GM12891 (cell line): ENCODE measurements around the gene ACTMAP. TPM values are rescaled to one million over a fixed set of nuclear protein-coding genes. Genes with fewer than 3 reads are reported as not detected.
A peak's percentile ranks its signal among the peaks of the same experiment; 100 is the strongest.

Experiments used
- DNase-seq: peaks from one replicate; pipeline ENCODE4 v3.0.0; 2011; ENCODE audit warnings: low spot score; ENCODE audit not compliant: insufficient read length
- FAIRE-seq: peaks from 2 replicates; lab custom pipeline; 2011; peaks lifted over from hg19 to GRCh38; lab: Jason Lieb, UNC
- PAX5 ChIP-seq: IDR thresholded peaks from 2 replicates; pipeline ENCODE4 v1.6.1; 2011; ENCODE audit warnings: low read length, moderate library complexity, mild to moderate bottlenecking; ENCODE audit not compliant: insufficient read depth, severe bottlenecking
- POLR2A ChIP-seq: IDR thresholded peaks from 2 replicates; pipeline ENCODE4 v1.6.1; 2011; ENCODE audit warnings: low read depth, low read length, control low read depth
- POLR2AphosphoS5 ChIP-seq: IDR thresholded peaks from 2 replicates; pipeline ENCODE4 v1.6.1; 2011; ENCODE audit warnings: low read depth, low read length, control low read depth
- POU2F2 ChIP-seq: IDR thresholded peaks from 2 replicates; pipeline ENCODE4 v1.6.1; 2011; ENCODE audit warnings: low read depth, mild to moderate bottlenecking, control low read depth, low read length, moderate library complexity
- SPI1 ChIP-seq: IDR thresholded peaks from 2 replicates; pipeline ENCODE4 v1.6.1; 2011; ENCODE audit warnings: low read depth, low read length, control low read depth
- TAF1 ChIP-seq: IDR thresholded peaks from 2 replicates; pipeline ENCODE4 v1.6.1; 2011; ENCODE audit warnings: low read depth, low read length, control low read depth
- polyA plus RNA-seq: library from polyadenylated mRNA; unstranded; fragments of >200 nt; gene quantifications from one replicate; pipeline ENCODE4 v1.2.1, GENCODE V29; 2012; ENCODE audit warnings: low read depth, missing spikeins, inconsistent platforms; ENCODE audit not compliant: missing spikeins

The ACTMAP gene, protein sequence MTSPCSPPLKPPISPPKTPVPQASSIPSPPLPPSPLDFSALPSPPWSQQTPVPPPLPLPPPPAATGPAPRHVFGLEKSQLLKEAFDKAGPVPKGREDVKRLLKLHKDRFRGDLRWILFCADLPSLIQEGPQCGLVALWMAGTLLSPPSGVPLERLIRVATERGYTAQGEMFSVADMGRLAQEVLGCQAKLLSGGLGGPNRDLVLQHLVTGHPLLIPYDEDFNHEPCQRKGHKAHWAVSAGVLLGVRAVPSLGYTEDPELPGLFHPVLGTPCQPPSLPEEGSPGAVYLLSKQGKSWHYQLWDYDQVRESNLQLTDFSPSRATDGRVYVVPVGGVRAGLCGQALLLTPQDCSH
- polyA plus RNA-seq, result 15.2 TPM

DNA sequence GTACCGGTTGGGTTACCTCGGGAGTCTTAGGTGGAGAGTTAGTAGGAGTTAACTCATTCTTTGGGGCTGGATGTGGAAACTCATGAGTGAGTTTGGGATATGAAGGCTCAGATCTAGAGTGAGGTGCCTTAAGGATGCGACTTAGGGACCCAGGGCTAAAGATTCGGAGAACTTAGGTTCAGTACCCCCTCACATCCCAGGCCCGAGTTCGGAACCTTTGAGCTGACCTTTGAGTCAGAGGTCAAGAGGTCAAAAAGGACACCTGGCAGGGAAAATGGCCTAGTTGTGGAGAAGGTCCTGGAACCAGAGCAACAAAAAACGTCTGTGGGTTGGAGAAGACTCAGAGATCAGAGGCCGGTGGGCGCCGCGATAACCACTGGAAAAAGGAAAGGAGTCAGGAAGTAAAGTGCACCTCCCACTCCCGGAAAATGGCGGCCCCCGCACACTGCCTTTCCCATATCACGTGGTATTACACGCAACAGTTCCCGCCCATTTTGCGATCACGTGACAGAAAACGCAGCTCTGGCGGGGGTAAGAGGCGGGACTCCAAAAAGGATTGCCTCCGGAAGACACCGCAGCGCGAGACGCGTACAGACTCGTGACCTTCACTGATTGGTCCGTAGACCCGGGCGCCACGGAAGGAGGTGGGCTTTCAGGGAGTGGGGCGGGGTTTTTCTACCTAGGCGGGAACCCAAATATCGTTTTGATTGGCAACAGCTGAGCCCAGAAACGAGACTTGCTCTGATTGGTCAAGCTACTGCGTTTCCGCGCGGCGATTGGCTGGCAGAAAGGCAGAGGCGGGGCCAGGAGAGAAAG, at the start of gene ACTMAP:
ACTMAP (minus strand) TSS at position 420 of the 816 bp plus-strand sequence. CDS start 674 bp downstream, outside the sequence.
- TF ChIP-seq POLR2AphosphoS5 (no peak; the same call in 1 of the 2 replicates), TAF1 (peak; percentile 92), POLR2A (peak; percentile 22; the same call in 1 of the 2 replicates), SPI1 (no peak), PAX5 (no peak), POU2F2 (no peak)
- peak; percentile 90 for DNase-seq
- FAIRE-seq, result peak; percentile 94

DNA sequence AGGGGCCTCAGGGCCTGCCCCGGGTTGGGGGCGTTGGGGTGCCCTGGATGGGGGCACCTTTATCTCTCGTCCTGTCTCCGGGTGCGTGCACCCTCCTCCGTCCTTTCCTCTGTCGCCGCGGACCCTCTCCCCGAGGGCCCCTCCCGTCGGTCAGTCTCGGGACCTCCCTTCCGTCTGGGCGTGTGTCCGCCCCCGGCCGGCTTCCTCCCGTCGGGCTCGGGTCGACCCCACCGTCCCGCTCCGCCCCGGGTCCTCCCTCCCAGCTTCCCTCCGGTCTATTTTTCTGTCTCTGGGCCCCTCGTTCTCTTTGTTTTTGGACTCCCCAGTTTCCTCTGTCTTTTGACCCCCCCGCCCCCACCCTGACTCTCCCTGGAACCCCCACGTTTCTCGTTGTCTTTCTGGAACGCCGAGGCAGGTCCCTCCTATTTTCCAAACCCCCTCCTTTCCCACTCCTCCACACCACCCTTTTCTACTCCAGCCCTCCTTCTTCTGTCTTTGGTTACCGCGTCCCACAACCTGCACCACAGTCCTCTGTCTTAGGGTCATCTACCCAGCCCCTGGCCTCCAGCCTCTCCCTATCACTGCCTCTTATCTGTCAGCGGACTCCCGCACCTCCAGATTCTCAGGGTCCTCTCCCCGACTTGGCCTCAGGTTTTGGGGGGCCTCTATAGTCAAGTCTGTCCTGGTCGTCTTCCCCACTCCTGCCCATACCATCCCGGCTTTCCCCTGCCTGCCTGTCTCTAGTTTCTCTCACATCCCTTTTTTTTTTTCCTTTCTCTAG, 49.5 kb upstream of the ACTMAP start:
- DNase-seq, result no peak
- FAIRE-seq, result peak; percentile 69
- no peak for TF ChIP-seq TAF1
- 0 out of 2 replicates have a peak, but pooled peaks have one; percentile 2 for TF ChIP-seq SPI1
- no peak for TF ChIP-seq POU2F2
- TF ChIP-seq POLR2AphosphoS5, result peak; percentile 61; the same call in 1 of the 2 replicates
- no peak for TF ChIP-seq PAX5
- peak; percentile 56; the same call in 1 of the 2 replicates for TF ChIP-seq POLR2A

DNA sequence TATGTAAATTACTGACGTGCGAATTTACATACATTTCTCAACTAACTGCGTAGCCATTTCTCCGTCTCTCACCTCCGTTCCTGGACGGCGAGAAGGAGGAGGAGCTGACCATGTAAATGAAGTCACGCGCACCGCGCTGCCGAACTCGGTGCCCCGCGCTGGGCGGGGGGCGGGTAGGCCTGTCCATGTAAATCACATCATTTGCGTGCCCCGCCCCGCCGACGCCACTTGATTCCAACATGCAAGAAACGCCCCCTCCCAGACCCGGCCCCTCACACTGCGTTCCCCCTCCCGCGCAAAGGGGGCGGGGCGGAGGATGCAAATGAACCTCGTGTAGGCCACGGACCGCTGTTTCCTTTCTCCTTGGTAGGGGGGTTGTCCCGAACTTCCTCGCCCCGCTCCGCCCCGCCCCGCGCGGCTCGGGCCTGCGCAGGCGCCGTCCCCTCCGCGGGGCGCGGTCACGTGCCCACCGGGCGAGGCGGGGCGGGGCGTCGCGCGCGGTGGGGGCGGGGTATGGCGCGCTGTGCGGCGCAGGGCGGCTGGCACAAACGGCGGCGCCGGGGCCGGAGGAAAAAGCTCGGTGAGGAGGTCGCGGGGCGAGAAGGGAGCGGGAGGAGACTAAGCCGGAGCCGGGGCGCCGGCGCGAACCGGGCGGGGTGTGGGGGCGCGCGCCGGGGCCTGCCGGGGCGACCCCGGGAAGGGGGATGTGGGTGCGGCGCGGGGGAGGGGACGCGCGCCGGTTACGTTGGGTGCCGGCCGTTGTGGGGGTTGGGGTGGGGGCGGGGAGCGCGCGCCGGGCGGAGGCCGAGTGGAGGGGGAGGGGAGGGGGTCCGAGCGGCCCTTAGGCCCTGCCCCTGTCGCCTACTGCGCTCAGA, 48.6 kb upstream of the ACTMAP start, which contains the start of gene EGLN2:
EGLN2 (plus strand) TSS at position 509 of the 875 bp plus-strand sequence. CDS start 1,382 bp downstream, outside the sequence.
- FAIRE-seq (peak; percentile 99), DNase-seq (peak; percentile 88)
- peak; percentile 85 for TF ChIP-seq POU2F2
- TF ChIP-seq TAF1, result no peak; the same call in 1 of the 2 replicates
- 0 out of 2 replicates have a peak, but pooled peaks have one; percentile 28 for TF ChIP-seq SPI1

DNA sequence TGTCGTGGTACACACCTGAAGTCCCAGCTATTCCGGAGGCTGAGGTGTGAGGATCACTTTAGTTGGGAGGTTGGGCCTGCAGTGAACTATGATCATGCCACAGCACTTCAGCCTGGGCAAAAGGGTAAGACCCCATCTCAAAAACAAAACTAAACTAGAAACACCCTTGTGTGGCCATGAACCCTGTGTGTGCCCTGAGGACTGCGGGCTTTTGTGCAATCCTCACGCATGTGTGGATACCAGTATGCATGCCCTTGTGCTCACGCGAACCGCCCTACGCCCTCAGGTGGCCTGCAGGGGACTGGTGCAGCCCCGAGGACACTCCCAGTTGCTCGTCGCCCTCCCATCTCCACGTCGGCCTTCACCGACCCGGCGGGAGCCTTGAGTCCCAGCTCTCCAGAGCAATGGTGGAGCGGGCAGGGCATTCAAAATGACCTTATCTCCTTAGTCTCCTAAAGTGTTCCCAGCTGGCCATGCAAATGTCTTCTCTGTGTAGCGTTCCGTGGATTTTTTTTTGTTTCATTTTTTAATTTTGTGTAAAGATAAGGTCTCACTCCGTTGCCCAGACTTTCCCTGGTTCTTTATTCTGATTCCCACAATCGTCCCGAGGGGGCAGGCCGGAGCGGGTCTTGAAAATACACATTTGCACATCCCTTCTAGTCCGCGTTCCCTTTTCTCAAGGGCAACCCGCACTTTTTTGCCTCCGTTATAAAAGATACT, 47.8 kb upstream of the ACTMAP start:
- peak; percentile 74 for DNase-seq
- TF ChIP-seq TAF1 (no peak; the same call in 1 of the 2 replicates), POU2F2 (peak; percentile 84; the same call in 1 of the 2 replicates), SPI1 (no peak), POLR2AphosphoS5 (peak; percentile 61; the same call in 1 of the 2 replicates), PAX5 (no peak), POLR2A (peak; percentile 73)
- FAIRE-seq, result no peak

DNA sequence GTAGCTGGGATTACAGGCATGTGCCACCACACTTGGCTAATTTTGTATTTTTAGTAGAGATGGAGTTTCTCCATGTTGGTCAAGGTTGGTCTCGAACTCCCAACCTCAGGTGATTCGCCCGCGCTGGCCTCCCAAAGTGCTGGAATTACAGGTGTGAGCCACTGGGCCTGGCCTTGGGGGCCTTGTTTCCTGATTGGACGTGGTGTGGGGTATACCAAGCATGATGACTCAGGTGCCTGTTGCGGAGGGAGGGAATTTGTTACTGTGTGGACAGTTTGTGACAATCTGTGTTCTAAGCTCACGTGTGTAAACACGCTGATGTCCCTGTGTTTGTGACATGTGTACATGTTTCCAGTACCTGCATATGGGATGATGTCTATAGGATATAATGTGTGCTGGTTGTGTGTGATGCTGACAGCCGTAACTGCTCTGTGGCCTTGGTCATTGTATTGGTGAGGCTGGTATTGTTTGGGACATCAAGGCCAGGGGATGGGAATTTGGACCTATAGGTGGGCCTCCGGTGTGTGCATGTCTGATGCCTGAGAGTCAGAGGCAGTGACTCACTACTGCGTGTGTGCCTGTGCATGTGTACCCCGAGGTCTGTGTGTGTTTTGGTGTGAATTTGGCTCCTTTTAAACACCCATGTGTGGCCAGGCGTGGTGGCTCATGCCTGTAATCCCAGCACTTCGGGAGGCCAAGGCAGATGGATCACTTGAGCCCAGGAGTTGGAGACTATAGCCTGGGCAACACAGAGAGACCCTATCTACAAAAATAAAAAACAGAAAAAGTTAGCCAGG, 47.1 kb upstream of the ACTMAP start:
- TF ChIP-seq POLR2AphosphoS5, result no peak
- TF ChIP-seq PAX5, result no peak
- FAIRE-seq, result no peak
- DNase-seq, result no peak

DNA sequence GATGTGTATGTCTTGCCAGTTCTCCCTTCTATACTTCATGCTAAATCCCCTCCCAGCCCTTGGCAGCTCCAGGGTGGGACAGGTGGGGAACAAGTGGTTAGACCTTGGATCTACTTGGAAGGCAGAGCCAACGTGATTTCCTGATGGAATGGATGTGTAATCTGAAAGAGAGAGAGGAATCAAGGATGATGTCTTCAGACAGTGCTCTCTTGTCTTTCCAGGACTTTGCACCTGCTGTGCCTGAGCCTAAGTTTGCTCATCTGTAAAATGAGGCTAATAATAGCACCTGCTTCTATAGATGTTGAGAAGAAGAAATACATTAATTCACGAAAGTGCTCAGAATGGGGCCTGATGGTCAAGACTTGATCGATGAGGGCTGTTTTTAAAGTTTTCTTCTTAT, 41.7 kb upstream of the ACTMAP start:
- no peak for DNase-seq
- TF ChIP-seq TAF1 (no peak), POU2F2 (no peak), PAX5 (no peak), SPI1 (no peak), POLR2A (no peak), POLR2AphosphoS5 (no peak)
- FAIRE-seq, result peak; percentile 59

DNA sequence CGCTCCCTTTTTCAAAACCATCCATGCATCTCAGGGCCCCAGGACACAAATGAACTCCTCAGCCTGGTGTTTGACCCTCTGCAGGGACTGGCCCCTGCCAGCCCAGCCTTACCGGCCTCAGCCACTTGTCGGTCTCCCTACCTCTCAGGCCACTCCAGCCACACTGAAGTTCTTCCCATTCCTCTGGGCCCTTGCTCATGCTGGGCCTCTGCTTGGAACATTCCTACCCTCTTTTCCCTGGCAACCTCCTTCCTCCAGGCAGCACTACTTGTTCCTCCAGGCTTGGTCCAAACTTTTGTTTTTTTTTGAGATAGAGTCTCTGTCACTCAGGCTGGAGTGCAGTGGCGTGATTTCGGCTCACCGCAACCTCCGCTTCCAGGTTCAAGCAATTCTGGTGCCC, 41.1 kb upstream of the ACTMAP start:
- FAIRE-seq, result no peak
- no peak for TF ChIP-seq POLR2A
- no peak for TF ChIP-seq POU2F2
- no peak for TF ChIP-seq TAF1
- TF ChIP-seq POLR2AphosphoS5, result no peak
- no peak for TF ChIP-seq SPI1
- no peak for TF ChIP-seq PAX5
- DNase-seq, result no peak
